NCI-H146 (cell line): Measurements from ENCODE around the gene CLTB.

Experiments
- DNase-seq: peaks from one replicate; lab custom pipeline; 2025; lab: John Stamatoyannopoulos, UW

The CLTB gene

GRCh38 chr5:176381979-176382378 is 34.4 kb downstream of the CLTB start:
- DNase-seq: no peak

GRCh38 chr5:176381423-176381822 is 34.9 kb downstream of the CLTB start:
- no peak for DNase-seq

GRCh38 chr5:176379881-176380280 is 36.5 kb downstream of the CLTB start:
- DNase-seq: no peak

- no peak for DNase-seq
Measured at GRCh38 chr5:176373100-176373818, 43.1 kb downstream of the CLTB start.

- DNase-seq: no peak
Measured at GRCh38 chr5:176371621-176372539, 44.5 kb downstream of the CLTB start.

GRCh38 chr5:176369934-176370711 is 46.2 kb downstream of the CLTB start:
- no peak for DNase-seq

- no peak for DNase-seq
Measured at GRCh38 chr5:176368726-176369125, 47.6 kb downstream of the CLTB start.

- DNase-seq: no peak
Measured at GRCh38 chr5:176366232-176366894, 50.0 kb downstream of the CLTB start.

GRCh38 chr5:176365351-176366231 is 50.7 kb downstream of the CLTB start, which contains the start of gene ARL10:
TSS of gene ARL10 (plus strand) at chr5:176365487. CDS start at chr5:176365564, 77 bp downstream.
- DNase-seq: peak; percentile 55

GRCh38 chr5:176364765-176365350 is 51.5 kb downstream of the CLTB start:
- DNase-seq: peak; percentile 44

GRCh38 chr5:176362233-176362490 is 54.2 kb downstream of the CLTB start:
- DNase-seq: no peak

GRCh38 chr5:176361437-176362232 is 54.7 kb downstream of the CLTB start, which contains the start of gene KIAA1191:
TSS of gene KIAA1191 (minus strand) at chr5:176361764. CDS start at chr5:176359508, 2,256 bp downstream.
- DNase-seq: peak; percentile 79

GRCh38 chr5:176360894-176361436 is 55.4 kb downstream of the CLTB start:
- DNase-seq: peak; percentile 24

GRCh38 chr5:176359658-176360057 is 56.7 kb downstream of the CLTB start:
- DNase-seq: no peak

- DNase-seq: no peak
Measured at GRCh38 chr5:176356179-176356566, 60.2 kb downstream of the CLTB start.

- no peak for DNase-seq
Measured at GRCh38 chr5:176355400-176356178, 60.8 kb downstream of the CLTB start.

GRCh38 chr5:176353533-176353932 is 62.8 kb downstream of the CLTB start:
- DNase-seq: no peak

- DNase-seq: no peak
Measured at GRCh38 chr5:176352116-176352878, 64.0 kb downstream of the CLTB start.
